PC-9 (cell line): ENCODE data around the gene SLC27A6. TPM values are rescaled to one million over a fixed set of nuclear protein-coding genes. Genes with fewer than 3 reads are reported as not detected.
"Not testable (repeated sequence)": the region's sequence is repeated elsewhere in the genome, so short reads cannot be mapped to it uniquely, and the experiment has no call there.

ENCODE experiments used
- BruUV-seq: library from RNA; stranded (reverse); fragments of 400-500 nt; replicated peaks from 2 replicates; lab custom pipeline; 2021; lab: Mats Ljungman, UMichigan
- CTCF ChIA-PET: fragments of 300-600 bp; sonication (Branson Sonifier 250); formaldehyde crosslinking; loops from one replicate; lab custom pipeline; 2022; ENCODE audit warnings: antibody characterized with exemption; lab: Charles Lee
- POLR2A ChIA-PET: fragments of 300-600 bp; sonication (Branson Sonifier 250); formaldehyde crosslinking; loops from one replicate; lab custom pipeline; 2022; ENCODE audit warnings: antibody characterized with exemption; ENCODE audit not compliant: unreplicated experiment; lab: Charles Lee
- DNase-seq, 2 experiments: peaks; one replicate each; pipeline versions ENCODE4 v3.0.0 to v3.0.0-alpha.2; 2015 to 2022; ENCODE audit warnings: mixed read lengths in 1 of 2
- H2AFZ ChIP-seq: fragments of 200-600 bp; sonication (generic); 2 replicates; pipeline ENCODE4 v1.8.1; 2017; ENCODE audit warnings: antibody characterized with exemption
- H3F3A ChIP-seq: fragments of 200-600 bp; sonication (generic); 2 replicates; pipeline ENCODE4 v1.8.1; 2017; ENCODE audit warnings: antibody characterized with exemption, mild to moderate bottlenecking, low read depth; ENCODE audit not compliant: insufficient read depth
- H3K27ac ChIP-seq: fragments of 200-600 bp; sonication (generic); 2 replicates; pipeline ENCODE4 v1.6.1; 2016; ENCODE audit warnings: mixed run types
- H3K27me3 ChIP-seq: fragments of 200-600 bp; sonication (generic); 2 replicates; pipeline ENCODE4 v1.6.1; 2016; ENCODE audit warnings: low read depth, mixed run types; ENCODE audit not compliant: insufficient read depth
- H3K36me3 ChIP-seq: fragments of 200-600 bp; sonication (generic); 2 replicates; pipeline ENCODE4 v1.6.1; 2016; ENCODE audit warnings: low read depth, mixed run types
- H3K4me1 ChIP-seq: fragments of 200-600 bp; sonication (generic); replicated peaks from 2 replicates; pipeline ENCODE4 v1.6.1; 2016; ENCODE audit warnings: mixed run types; ENCODE audit not compliant: insufficient read depth
- H3K4me2 ChIP-seq: fragments of 200-600 bp; sonication (generic); 2 replicates; pipeline ENCODE4 v1.6.1; 2017; ENCODE audit warnings: mixed run types
- H3K4me3 ChIP-seq: fragments of 200-600 bp; sonication (generic); 2 replicates; pipeline ENCODE4 v1.6.1; 2016; ENCODE audit warnings: mixed run types
- H3K79me2 ChIP-seq: fragments of 200-600 bp; sonication (generic); 2 replicates; pipeline ENCODE4 v1.6.1; 2017; ENCODE audit warnings: low read depth, mixed run types
- H3K9me2 ChIP-seq: fragments of 200-600 bp; sonication (generic); 2 replicates; pipeline ENCODE4 v1.8.1; 2017; ENCODE audit warnings: mild to moderate bottlenecking; ENCODE audit not compliant: insufficient read depth
- H3K9me3 ChIP-seq: fragments of 200-600 bp; sonication (generic); 2 replicates; pipeline ENCODE4 v1.8.1; 2016; ENCODE audit warnings: low read depth; ENCODE audit not compliant: insufficient read depth
- H4K20me1 ChIP-seq: fragments of 200-600 bp; sonication (generic); 2 replicates; pipeline ENCODE4 v1.8.1; 2017; ENCODE audit not compliant: insufficient read depth
- CTCF ChIP-seq: fragments of 200-600 bp; sonication (generic); conservative IDR thresholded peaks from 2 replicates; pipeline ENCODE4 v1.6.1; 2017; ENCODE audit warnings: mixed run types, antibody characterized with exemption, mild to moderate bottlenecking, moderate library complexity
- EZH2 ChIP-seq: fragments of 200-600 bp; sonication (generic); IDR thresholded peaks from 2 replicates; pipeline ENCODE4 v1.8.0; 2017; ENCODE audit warnings: antibody characterized with exemption, low read depth
- intact Hi-C: fragments of 100-400 bp; cut with micrococcal nuclease; formaldehyde crosslinking; loops from one replicate; pipeline ENCODE4 v1.10.0; 2022; ENCODE audit not compliant: unreplicated experiment
- total RNA-seq: library from RNA; stranded (reverse); gene quantifications from 2 replicates; pipeline ENCODE4 v1.2.3, GENCODE V29; 2021

SLC27A6 gene
- total RNA-seq, 1 experiment from 2014 or later, result not detected

GRCh38 chr5:128949847-128950546 lies 15.3 kb upstream of the SLC27A6 start:
- no peaks in the 10 kb centered on the region for H3K27me3 ChIP-seq
- intact Hi-C loops, result no loop called here
- H3K4me3 ChIP-seq, result no peak overlapping the region
- peak overlapping the region; percentile 29 for H3K4me2 ChIP-seq
- no peaks in the 10 kb centered on the region for H3F3A ChIP-seq
- H3K4me1 ChIP-seq, result no peaks in the 10 kb centered on the region
- BruUV-seq, result no TSS peak
- POLR2A ChIA-PET, result no interaction called here
- H3K79me2 ChIP-seq, result no peaks in the 10 kb centered on the region
- no peaks in the 10 kb centered on the region for H3K9me3 ChIP-seq
- H3K27ac ChIP-seq, result no peak overlapping the region
- no peaks in the 10 kb centered on the region for H4K20me1 ChIP-seq
- H3K9me2 ChIP-seq, result no peaks in the 10 kb centered on the region
- H3K36me3 ChIP-seq, result no peaks in the 10 kb centered on the region
- DNase-seq, result peak in 1 of 2 experiments; percentile 2
- no peak for TF ChIP-seq CTCF
- no peak for TF ChIP-seq EZH2
- CTCF ChIA-PET, result no interaction called here
- no peak overlapping the region for H2AFZ ChIP-seq

GRCh38 chr5:128951301-128951700 lies 14.0 kb upstream of the SLC27A6 start:
- H4K20me1 ChIP-seq, H3K4me1 ChIP-seq, H3K36me3 ChIP-seq, H3F3A ChIP-seq, H3K27ac ChIP-seq, H3K79me2 ChIP-seq, H2AFZ ChIP-seq, intact Hi-C loops, BruUV-seq, H3K9me2 ChIP-seq, H3K4me3 ChIP-seq, H3K27me3 ChIP-seq, POLR2A ChIA-PET, H3K9me3 ChIP-seq, DNase-seq, H3K4me2 ChIP-seq, CTCF ChIA-PET: not testable (repeated sequence)

- no peak overlapping the region for H3K27ac ChIP-seq
- DNase-seq, result no peak
- H4K20me1 ChIP-seq, result no peaks in the 10 kb centered on the region
- POLR2A ChIA-PET, result no interaction called here
- H3K9me3 ChIP-seq, result no peaks in the 10 kb centered on the region
- CTCF ChIA-PET, result no interaction called here
- H3K4me3 ChIP-seq, result no peak overlapping the region
- no peaks in the 10 kb centered on the region for H3K9me2 ChIP-seq
- H2AFZ ChIP-seq, result no peak overlapping the region
- no peaks in the 10 kb centered on the region for H3K4me1 ChIP-seq
- BruUV-seq, result no TSS peak
- TF ChIP-seq CTCF (no peak), EZH2 (no peak)
- H3F3A ChIP-seq, result no peaks in the 10 kb centered on the region
- intact Hi-C loops, result no loop called here
- no peaks in the 10 kb centered on the region for H3K36me3 ChIP-seq
- H3K4me2 ChIP-seq, result no peak overlapping the region
- H3K27me3 ChIP-seq, result peaks cover 3% of the 10 kb centered on the region; the same call in 1 of the 2 replicates
- H3K79me2 ChIP-seq, result no peaks in the 10 kb centered on the region
Observed at GRCh38 chr5:128956164-128956563, 9.1 kb upstream of the SLC27A6 start.

- Histone ChIP-seq H3K36me3 (no peaks in the 10 kb centered on the region), H2AFZ (no peak overlapping the region), H3K4me1 (no peaks in the 10 kb centered on the region), H3K9me2 (no peaks in the 10 kb centered on the region), H3K4me2 (no peak overlapping the region), H3F3A (no peaks in the 10 kb centered on the region), H3K27ac (no peak overlapping the region), H3K4me3 (no peak overlapping the region), H3K9me3 (no peaks in the 10 kb centered on the region), H4K20me1 (no peaks in the 10 kb centered on the region), H3K27me3 (peaks cover 3% of the 10 kb centered on the region; the same call in 1 of the 2 replicates), H3K79me2 (no peaks in the 10 kb centered on the region)
- ChIA-PET POLR2A (interaction anchor here (0.6 kb wide), 1 partner anchor 679 kb away, joined by 4 read pairs; no protein-coding TSS in a partner anchor), CTCF (no interaction called here)
- intact Hi-C loops, result no loop called here
- no peak for DNase-seq
- BruUV-seq, result no TSS peak
- TF ChIP-seq CTCF (no peak), EZH2 (no peak)
Observed at GRCh38 chr5:128962211-128962610, 3.1 kb upstream of the SLC27A6 start.
